DMS 273 (cell line): Measurements from ENCODE around the gene ZBBX.
"Not testable (repeated sequence)": the region's sequence is repeated elsewhere in the genome, so short reads cannot be mapped to it uniquely, and the experiment has no call there.

ENCODE experiments used
- DNase-seq: peaks from one replicate; lab custom pipeline; 2025; ENCODE audit not compliant: unreplicated experiment; lab: John Stamatoyannopoulos, UW

The ZBBX gene

GRCh38 chr3:167380004-167380689 lies at the start of gene ZBBX:
Gene ZBBX (minus strand): TSS chr3:167380297. CDS start chr3:167372901, 7,396 bp downstream.
- peak; percentile 99 for DNase-seq

GRCh38 chr3:167426962-167427361 lies 46.9 kb upstream of the ZBBX start:
- DNase-seq, result not testable (repeated sequence)

DNA sequence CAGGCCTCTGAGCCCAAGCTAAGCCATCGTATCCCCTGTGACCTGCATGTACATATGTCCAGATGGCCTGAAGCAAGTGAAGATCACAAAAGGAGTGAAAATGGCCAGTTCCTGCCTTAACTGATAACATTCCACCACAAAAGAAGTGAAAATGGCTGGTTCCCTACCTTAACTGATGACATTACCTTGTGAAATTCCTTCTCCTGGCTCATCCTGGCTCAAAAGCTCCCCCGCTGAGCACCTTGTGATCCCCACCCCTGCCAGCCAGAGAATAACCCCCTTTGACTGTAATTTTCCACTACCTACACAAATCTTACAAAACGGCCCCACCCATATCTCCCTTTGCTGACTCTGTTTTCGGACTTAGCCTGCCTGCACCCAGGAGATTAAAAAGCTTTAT lies 42.3 kb upstream of the ZBBX start:
- DNase-seq, result not testable (repeated sequence)

DNA sequence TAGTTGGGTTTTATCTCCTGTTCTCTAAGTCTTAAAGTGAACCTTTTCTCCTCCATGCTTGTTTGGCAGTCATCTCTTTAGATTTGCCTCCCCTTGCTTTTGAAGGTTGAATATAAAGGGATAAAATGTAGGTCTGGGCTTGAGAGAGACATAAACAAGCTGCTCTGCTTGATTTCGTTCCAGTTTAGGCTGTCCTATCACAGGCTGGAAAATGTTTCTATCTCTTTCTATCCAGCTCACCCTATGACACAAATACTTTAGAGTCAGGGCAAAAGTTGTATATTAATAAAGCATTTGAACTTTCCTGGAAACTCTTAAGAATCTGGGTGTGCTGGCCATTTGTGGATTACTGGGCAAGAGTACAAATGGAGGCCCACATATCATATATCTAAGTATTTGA lies 29.5 kb upstream of the ZBBX start:
- no peak for DNase-seq

DNA sequence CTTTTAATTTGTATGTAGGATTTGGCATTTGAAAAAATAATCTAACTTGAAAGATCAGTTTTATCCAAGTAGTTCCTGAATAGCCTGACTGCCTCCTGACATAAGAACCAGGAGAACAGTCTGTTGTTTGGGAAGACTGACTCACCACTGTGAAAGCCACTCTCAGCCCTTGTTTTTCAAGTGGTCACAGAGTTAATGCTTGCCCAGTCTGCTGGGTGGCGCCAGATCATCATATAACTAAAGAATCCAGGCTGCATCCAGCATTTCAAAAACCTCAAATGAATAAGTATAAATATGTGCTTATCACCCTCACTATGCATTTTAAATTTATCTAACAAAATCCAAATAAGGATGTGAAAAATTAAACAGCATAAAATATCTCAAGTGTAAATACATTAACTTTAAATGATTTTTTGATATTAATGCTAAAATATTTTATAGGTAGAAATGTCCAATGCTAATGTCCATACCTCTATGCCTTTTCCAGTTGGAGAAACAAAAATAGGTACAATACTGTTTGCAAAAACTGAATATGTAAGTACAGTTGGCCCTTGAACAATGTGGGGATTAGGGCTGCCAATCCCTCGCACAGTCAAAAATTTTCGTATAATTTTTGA lies 26.9 kb upstream of the ZBBX start:
- DNase-seq, result peak; percentile 84

- DNase-seq, result no peak
These were observed 17.7 kb upstream of the ZBBX start for GRCh38 chr3:167397826-167398225.

- no peak for DNase-seq
These were observed 16.0 kb upstream of the ZBBX start for GRCh38 chr3:167396075-167396474.

DNA sequence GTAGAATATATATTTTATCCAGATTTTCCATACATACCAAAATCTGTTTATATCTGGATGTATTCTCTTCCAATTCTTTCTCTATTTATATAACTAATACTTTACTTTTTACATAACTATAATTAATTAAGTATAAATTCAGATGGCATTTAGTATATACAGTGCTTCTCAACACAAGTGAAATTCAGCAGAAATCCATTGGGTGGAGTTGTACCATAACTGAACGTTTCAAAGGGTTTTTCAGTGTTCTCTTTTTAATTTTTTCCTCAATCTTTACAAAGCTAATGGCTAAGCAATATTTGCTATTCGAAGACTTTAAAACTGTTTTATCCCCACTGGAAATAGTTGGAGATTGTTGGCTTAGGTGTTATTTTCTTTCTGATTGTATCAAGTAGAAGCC lies 13.9 kb upstream of the ZBBX start:
- DNase-seq, result peak; percentile 38

GRCh38 chr3:167382155-167382554 lies 2.1 kb upstream of the ZBBX start:
- DNase-seq, result no peak

DNA sequence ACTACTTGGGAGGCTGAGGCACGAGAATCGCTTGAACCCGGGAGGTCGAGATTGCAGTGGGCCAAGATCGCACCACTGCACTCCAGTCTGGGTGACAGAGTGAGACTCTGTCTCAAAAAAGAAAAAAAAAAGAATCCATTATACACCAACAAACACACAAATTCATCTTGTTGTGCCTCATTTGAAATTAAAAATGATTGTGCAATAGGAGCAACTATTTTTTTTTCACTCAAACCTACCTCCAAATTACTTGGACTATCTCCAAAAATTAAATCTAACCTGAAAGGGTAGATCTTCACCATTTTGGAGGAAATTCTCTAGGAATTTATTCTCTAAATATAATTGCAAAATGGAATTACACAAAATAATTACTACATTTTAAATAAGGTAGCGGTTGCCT lies 4.6 kb downstream of the ZBBX start:
- DNase-seq, result no peak

DNA sequence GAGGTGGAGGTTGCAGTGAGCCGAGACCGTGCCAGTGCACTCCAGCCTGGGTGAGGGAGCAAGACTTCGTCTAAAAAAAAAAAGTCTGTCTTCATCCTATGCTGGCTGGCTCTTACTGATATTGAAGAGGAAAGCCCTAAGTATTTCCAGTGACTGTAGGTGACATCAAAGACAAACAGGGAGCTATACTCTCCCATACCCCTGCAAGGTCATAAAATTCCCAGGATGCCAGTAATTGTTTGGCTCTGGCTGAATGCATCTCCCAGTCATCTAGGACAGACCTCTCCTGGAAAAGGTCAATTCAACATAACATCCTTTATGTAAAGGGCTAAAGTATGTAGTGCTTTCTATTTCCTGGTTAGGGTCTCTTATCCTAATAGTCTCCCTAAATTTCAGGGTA lies 8.0 kb downstream of the ZBBX start:
- DNase-seq, result no peak

DNA sequence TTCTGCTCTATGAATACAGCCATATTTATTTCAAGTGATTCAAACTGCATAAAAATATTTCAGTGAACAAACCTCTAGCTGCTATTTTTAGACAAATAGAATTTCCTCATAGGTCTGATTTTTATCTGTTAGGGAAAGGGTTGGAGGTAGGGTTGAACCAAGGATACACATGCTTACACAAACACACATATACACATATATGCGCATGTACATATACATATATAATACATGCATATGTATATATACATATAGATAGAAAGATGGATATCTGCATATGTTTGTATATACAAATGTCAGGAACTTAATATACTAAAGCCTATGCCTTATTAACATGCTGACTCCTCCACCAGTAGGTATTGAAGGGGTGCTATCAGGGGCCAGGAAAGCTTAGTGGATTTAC lies 18.1 kb downstream of the ZBBX start:
- no peak for DNase-seq

DNA sequence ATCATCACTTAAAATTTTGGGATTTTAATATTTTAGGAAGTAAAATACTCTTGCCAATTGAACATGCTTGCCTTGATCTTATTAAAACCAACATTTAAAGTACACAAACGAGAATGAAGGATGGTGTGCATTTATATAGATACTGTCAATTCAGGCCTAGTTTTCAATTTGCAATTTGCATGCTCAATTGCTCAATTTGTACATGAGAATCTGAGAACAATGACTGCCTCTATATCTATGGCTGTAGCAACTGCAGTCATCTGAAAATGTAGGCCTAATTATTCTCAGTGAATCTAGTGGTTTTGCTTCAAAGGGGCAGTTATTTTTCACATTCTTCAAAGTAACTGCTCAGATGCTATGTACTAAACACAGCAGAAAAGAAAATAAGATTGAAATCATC lies 18.8 kb downstream of the ZBBX start:
- DNase-seq, result no peak

DNA sequence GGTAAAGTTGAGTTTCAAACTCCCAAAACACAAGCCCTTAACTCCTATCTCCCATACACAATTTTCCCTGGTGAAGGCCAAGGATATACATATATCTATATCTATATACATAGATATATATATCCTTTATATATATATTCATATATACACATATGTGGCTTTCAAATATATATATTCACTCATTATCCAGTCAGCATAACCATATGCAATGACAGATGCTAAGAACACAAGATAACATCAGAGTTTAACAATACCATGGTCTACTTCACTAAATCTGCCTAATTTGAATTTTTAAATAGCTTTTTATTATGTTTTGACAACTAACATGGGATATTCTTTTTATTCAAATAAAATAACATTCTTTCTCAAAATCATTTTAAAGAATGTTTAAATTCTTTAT lies 24.7 kb downstream of the ZBBX start:
- DNase-seq, result peak; percentile 37

- DNase-seq, result no peak
These were observed 25.3 kb downstream of the ZBBX start for GRCh38 chr3:167354751-167355150.

- DNase-seq, result peak; percentile 71
These were observed 29.7 kb downstream of the ZBBX start for GRCh38 chr3:167350245-167350862.

DNA sequence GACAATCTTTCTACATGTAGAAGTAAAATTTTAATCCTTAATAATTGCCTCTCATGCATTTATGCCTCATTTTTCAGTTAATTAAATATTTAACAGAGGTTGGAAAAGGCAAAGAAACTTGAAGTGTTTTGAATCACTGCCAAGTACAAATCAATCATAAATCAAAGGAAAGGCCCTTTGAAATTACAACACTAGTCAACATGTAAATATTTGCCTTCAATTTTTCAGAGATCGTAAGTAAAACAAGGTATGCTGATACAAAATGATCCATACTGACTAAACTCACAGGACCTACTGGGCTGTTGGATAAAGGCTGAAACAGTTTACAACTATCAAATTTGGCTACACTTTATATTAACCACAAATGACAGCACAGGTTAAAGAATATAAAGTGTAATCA lies 33.9 kb downstream of the ZBBX start:
- no peak for DNase-seq

DNA sequence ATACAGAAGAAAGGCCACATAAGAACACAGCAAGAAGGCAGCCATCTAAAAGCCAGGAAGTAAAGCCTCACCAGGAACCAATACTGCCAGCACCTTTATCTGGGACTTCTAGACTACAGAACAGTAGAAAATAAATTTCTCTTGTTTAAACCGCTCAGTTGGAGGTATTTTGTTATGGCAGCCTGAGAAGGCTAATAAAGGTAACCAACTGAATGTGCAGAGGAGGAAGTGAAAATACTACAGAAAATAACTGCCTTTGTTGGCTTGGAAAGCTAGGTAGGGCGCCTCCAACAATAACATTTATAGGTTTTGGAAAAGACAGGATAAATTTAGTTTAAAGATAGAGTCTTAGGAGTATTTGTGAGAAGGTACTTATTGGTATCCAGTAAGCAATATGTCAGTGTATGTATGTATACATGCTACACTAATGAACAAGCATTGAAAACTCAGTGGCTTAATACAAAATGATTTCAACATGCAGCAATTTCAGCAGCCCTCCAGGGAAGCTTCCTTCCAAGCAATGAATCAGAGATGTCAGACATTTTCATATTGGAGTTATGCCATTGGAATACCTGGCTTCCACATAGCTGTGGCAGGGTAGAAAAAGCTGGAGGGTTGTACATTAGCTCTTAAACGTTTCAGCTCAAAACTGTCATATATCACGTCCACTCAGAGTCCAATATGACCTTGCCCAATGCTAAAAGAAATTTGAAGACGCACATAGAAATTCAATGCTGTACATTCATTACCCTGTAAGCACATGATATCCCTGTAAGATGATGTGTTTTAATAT lies 48.9 kb downstream of the ZBBX start:
- no peak for DNase-seq

- no peak for DNase-seq
These were observed 56.5 kb downstream of the ZBBX start for GRCh38 chr3:167323572-167323971.

- DNase-seq, result no peak
These were observed 61.0 kb downstream of the ZBBX start for GRCh38 chr3:167318996-167319615.

- DNase-seq, result no peak
These were observed 61.8 kb downstream of the ZBBX start for GRCh38 chr3:167318306-167318705.
